CD4-positive, alpha-beta T cell (primary cell): Measurements from ENCODE around the gene ASL. TPM values are rescaled to one million over a fixed set of nuclear protein-coding genes. Genes with fewer than 3 reads are reported as not detected.
"Not testable (repeated sequence)": the region's sequence is repeated elsewhere in the genome, so short reads cannot be mapped to it uniquely, and the experiment has no call there.

Source experiments
- ATAC-seq: fragments of 200-7000 bp; cut with Tn5 transposase; one replicate; pipeline ENCODE4 v1.10.0; 2022; ENCODE audit warnings: mild to moderate bottlenecking; ENCODE audit not compliant: poor library complexity
- CTCF ChIA-PET: fragments of 350-600 bp; sonication (Branson Sonifier 250); formaldehyde crosslinking; loops from one replicate; lab custom pipeline; 2021; ENCODE audit warnings: antibody characterized with exemption, inconsistent platforms; lab: Charles Lee
- POLR2A ChIA-PET: fragments of 350-600 bp; sonication (Branson Sonifier 250); formaldehyde crosslinking; loops from one replicate; lab custom pipeline; 2021; ENCODE audit warnings: antibody characterized with exemption, inconsistent platforms; lab: Charles Lee
- DNase-seq, 14 experiments: peaks; one replicate each; pipeline ENCODE4 v3.0.0-alpha.2; 2013 to 2020; ENCODE audit warnings: mixed read lengths in 2 of 14
- H3K27ac ChIP-seq, 2 donors: one replicate each; pipeline versions ENCODE4 v1.5.1 to v1.7.0; 2013; ENCODE audit warnings: low read length in 2 of 2, low read depth in 1 of 2, mild to moderate bottlenecking in 1 of 2
- H3K27me3 ChIP-seq, 2 experiments: 1 replicate in 1 of 2; 2 replicates in 1 of 2; pipeline versions ENCODE4 v1.6.1 to v1.7.0; 2013; ENCODE audit warnings: low read length in 2 of 2, control low read depth in 1 of 2, mild to moderate bottlenecking in 1 of 2, moderate library complexity in 1 of 2; ENCODE audit not compliant: insufficient read depth in 2 of 2, control insufficient read depth in 1 of 2
- H3K36me3 ChIP-seq: one replicate; pipeline ENCODE4 v1.6.1; 2013; ENCODE audit warnings: low read length, control low read depth; ENCODE audit not compliant: insufficient read depth
- H3K4me1 ChIP-seq: one replicate; pipeline ENCODE4 v1.6.1; 2013; ENCODE audit warnings: low read length, control low read depth; ENCODE audit not compliant: insufficient read depth
- H3K4me3 ChIP-seq: one replicate; pipeline ENCODE4 v1.5.1; 2013; ENCODE audit warnings: mild to moderate bottlenecking, low read length, moderate library complexity
- H3K9me3 ChIP-seq, 2 experiments: 1 replicate in 1 of 2; 2 replicates in 1 of 2; pipeline versions ENCODE4 v1.6.1 to v1.7.0; 2013; ENCODE audit warnings: low read length in 2 of 2, mild to moderate bottlenecking in 2 of 2, control low read depth in 1 of 2, moderate library complexity in 1 of 2; ENCODE audit not compliant: control insufficient read depth in 1 of 2, insufficient read depth in 1 of 2
- H3K27ac Mint-ChIP-seq: one replicate; pipeline ENCODE4 v1.8.0; 2020; ENCODE audit warnings: mixed read lengths
- H3K27me3 Mint-ChIP-seq: one replicate; pipeline ENCODE4 v1.8.0; 2021; ENCODE audit warnings: mixed read lengths
- H3K36me3 Mint-ChIP-seq: one replicate; pipeline ENCODE4 v1.8.0; 2021; ENCODE audit warnings: low read depth, mixed read lengths
- H3K4me1 Mint-ChIP-seq: one replicate; pipeline ENCODE4 v1.8.0; 2021; ENCODE audit warnings: low read depth, mixed read lengths
- H3K4me3 Mint-ChIP-seq: one replicate; pipeline ENCODE4 v1.8.0; 2020; ENCODE audit warnings: mild to moderate bottlenecking, mixed read lengths
- H3K9me3 Mint-ChIP-seq: one replicate; pipeline ENCODE4 v1.8.0; 2020; ENCODE audit warnings: mixed read lengths
- CTCF ChIP-seq: fragments of 200-600 bp; IDR thresholded peaks from one replicate; pipeline ENCODE4 v1.8.0; 2022; ENCODE audit warnings: antibody characterized with exemption, mild to moderate bottlenecking
- intact Hi-C, 2 experiments: fragments of 100-400 bp; cut with DNase I in 1 of 2; cut with micrococcal nuclease in 1 of 2; formaldehyde crosslinking; loops; one replicate each; pipeline versions ENCODE4 v1.15.1 to v1.9.0; 2023 to 2025; cut with DNase I, micrococcal nuclease
- polyA plus RNA-seq, 2 donors: library from polyadenylated mRNA; unstranded; fragments of 120-200 nt; gene quantifications; one replicate each; pipeline ENCODE4 v1.2.1, GENCODE V29; 2013
- total RNA-seq, 174 experiments: library from RNA in 2 of 174; stranded (reverse) in 2 of 174; gene quantifications; one replicate each; pipeline ENCODE4 v1.2.3 and lab custom pipeline; 2021 to 2026

Gene ASL
- total RNA-seq (10 to 100 TPM; 11.2 to 12.3 TPM), total RNA-seq (lab: John Stamatoyannopoulos, UW) (2.2 to 21.6 (median 10.5) reads per million in 172 experiments)
- 12.8 TPM for polyA plus RNA-seq (2013, experiment 1 of 2)
- polyA plus RNA-seq (2013, experiment 2 of 2): 13.7 TPM

- intact Hi-C loops: loop anchor here (1.0 to 10.0 kb wide), 6 partner anchors 19 to 321 kb away; partner anchors contain the start of genes CRCP (in 2 of the 2), GUSB (in 1 of the 2) and VKORC1L1 (in 1 of the 2)
- Histone ChIP-seq H3K4me3 (peak within 1 kb of the TSS; percentile 96), H3K27ac (peak within 1 kb of the TSS in 1 of 2 donors; percentile 13), H3K27me3 (no peaks in the 10 kb centered on the region), H3K4me1 (peaks cover 19% of the 10 kb centered on the region), H3K36me3 (no peaks in the 10 kb centered on the region), H3K9me3 (no peaks in the 10 kb centered on the region)
- Mint-ChIP-seq H3K36me3 (no peaks in the 10 kb centered on the region), H3K4me3 (peak within 1 kb of the TSS; percentile 94), H3K27ac (peak within 1 kb of the TSS; percentile 69), H3K9me3 (no peaks in the 10 kb centered on the region), H3K4me1 (peaks cover 22% of the 10 kb centered on the region), H3K27me3 (no peaks in the 10 kb centered on the region)
- peak; percentile 97 for ATAC-seq
- POLR2A ChIA-PET: interaction anchor here (0.6 to 1.5 kb wide), 5 partner anchors 39 to 419 kb away, joined by 3 to 12 read pairs (median 3); partner anchors contain the start of gene CRCP
- CTCF ChIA-PET: no interaction called here
- TF ChIP-seq CTCF: no peak
- peak; percentile 61 to 93 (median 78) for DNase-seq
These were observed at the start of gene ASL for GRCh38 chr7:66075590-66076461. TSS of gene ASL (plus strand) at chr7:66075819. CDS start at chr7:66076082, 263 bp downstream.

DNA sequence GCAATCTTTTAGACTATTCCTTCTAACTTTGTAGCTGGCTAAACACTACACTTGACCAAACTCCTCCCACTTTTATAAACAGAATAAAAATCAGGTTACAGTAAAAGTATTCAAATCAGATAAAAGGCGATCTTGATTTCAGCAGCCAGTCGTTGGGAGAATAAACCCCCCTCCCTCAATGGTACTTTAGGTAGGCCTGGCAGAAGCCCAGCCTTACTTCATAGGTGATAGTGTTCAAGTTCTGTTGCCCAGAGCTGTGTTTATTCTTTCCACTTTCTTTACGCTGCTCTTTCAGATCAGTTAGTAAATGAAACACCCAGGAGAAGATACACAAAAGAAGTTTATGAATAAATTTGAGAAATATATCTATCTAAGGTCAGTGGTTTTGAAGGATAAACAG, 47.3 kb upstream of the ASL start:
- ATAC-seq, H3K36me3 Mint-ChIP-seq, H3K4me3 ChIP-seq, H3K9me3 ChIP-seq, H3K9me3 Mint-ChIP-seq, H3K27me3 Mint-ChIP-seq, DNase-seq, CTCF ChIA-PET, H3K4me1 ChIP-seq, H3K36me3 ChIP-seq, H3K27ac ChIP-seq, H3K4me3 Mint-ChIP-seq, H3K27ac Mint-ChIP-seq, POLR2A ChIA-PET, H3K4me1 Mint-ChIP-seq, intact Hi-C loops, H3K27me3 ChIP-seq: not testable (repeated sequence)

DNA sequence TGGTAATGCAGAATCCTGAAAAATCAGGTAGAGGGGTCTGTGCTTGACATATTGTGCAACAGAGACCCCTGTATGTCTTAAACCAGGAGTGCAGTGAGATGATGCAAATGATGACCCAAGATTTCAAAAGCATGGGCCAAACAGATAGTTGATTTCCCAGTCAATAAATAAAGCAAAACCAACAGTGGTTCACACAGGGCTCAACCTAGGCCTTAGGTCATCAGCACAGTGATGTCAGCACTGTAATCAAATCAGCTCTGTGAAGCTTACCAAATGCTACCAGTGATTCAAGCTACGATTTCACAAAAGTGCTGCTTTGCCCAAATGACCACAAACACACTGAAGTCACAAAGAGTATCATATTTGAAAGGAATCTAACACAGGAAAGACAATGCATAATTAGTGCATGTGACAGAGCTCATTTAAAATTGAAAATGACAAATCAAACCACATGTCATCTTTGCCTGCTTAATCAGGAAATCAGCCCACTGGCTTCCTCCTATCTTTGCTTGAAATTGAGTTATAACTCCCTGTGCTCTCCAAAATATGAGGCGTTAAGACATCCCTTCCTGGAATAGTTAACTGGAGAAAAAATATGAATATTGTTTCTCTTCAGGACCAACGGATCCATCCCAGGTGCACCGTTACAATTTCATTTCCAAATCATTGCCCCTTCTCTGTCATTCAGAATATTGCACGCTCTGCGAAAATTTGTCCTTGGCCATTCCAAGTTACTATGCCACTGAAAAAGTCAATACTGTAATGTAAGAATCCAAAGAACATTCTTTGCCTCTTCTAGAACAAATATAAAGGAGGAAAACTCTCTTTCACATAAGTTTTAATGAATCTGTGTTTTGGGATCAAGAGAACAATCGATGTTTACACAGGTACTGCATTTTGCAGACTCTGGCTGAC, 41.9 kb upstream of the ASL start:
- Mint-ChIP-seq H3K36me3 (no peaks in the 10 kb centered on the region), H3K4me3 (no peak overlapping the region), H3K4me1 (no peaks in the 10 kb centered on the region), H3K27ac (no peak overlapping the region), H3K9me3 (no peaks in the 10 kb centered on the region), H3K27me3 (no peaks in the 10 kb centered on the region)
- no peak for TF ChIP-seq CTCF
- Histone ChIP-seq H3K4me3 (no peak overlapping the region), H3K27me3 (no peaks in the 10 kb centered on the region), H3K4me1 (no peaks in the 10 kb centered on the region), H3K27ac (no peak overlapping the region), H3K36me3 (no peaks in the 10 kb centered on the region), H3K9me3 (no peaks in the 10 kb centered on the region)
- DNase-seq: peak in 1 of 14 experiments; percentile 27
- no peak for ATAC-seq
- ChIA-PET POLR2A (no interaction called here), CTCF (interaction anchor here (0.5 kb wide), 1 partner anchor 46 kb away, joined by 4 read pairs; no protein-coding TSS in a partner anchor)
- intact Hi-C loops: no loop called here

- H3K27me3 ChIP-seq, H3K27me3 Mint-ChIP-seq, H3K9me3 ChIP-seq, POLR2A ChIA-PET, H3K4me3 Mint-ChIP-seq, H3K9me3 Mint-ChIP-seq, CTCF ChIA-PET, DNase-seq, H3K4me3 ChIP-seq, H3K4me1 ChIP-seq, H3K27ac Mint-ChIP-seq, ATAC-seq, intact Hi-C loops, H3K36me3 ChIP-seq, H3K36me3 Mint-ChIP-seq, H3K4me1 Mint-ChIP-seq, H3K27ac ChIP-seq: not testable (repeated sequence)
These were observed 41.1 kb upstream of the ASL start for GRCh38 chr7:66034436-66035010.
